ENCODE data around the gene DDX41. TPM values are rescaled to one million over a fixed set of nuclear protein-coding genes. Genes with fewer than 3 reads are reported as not detected.

Gene DDX41
- total and polyA plus RNA-seq, 3 experiments from 2014 or later: 61.7 to 164 (median 160) TPM

- H3K27me3 ChIP-seq (ENCODE audit: insufficient read depth, low read length, poor library complexity, severe bottlenecking): no peaks in the 10 kb centered on the region
- Mint-ChIP-seq H3K27me3 (no peaks in the 10 kb centered on the region), H3K4me1 (peaks cover 3 to 4% (median 4%) of the 10 kb centered on the region in 3 donors), H3K36me3 (peaks cover 0 to 20% (median 6%) of the 10 kb centered on the region in 3 donors), H3K27ac (no peak overlapping the region), H3K4me3 (no peak overlapping the region), H3K9me3 (no peaks in the 10 kb centered on the region)
- H3K9me3 ChIP-seq (ENCODE audit: low read length): no peaks in the 10 kb centered on the region
- H3K4me1 ChIP-seq (ENCODE audit: insufficient read depth, low read length): no peaks in the 10 kb centered on the region
- ChIA-PET CTCF (no interaction called here), POLR2A (no interaction called here)
- H3K4me3 ChIP-seq (ENCODE audit: low read length): no peak overlapping the region
- no peak overlapping the region for H3K27ac ChIP-seq (ENCODE audit: low read depth, low read length)
- no peak for DNase-seq
- H3K36me3 ChIP-seq (ENCODE audit: insufficient read depth, low read length): peaks cover 21% of the 10 kb centered on the region
Measured at GRCh38 chr5:177526791-177527190, 10.0 kb upstream of the DDX41 start.

- DNase-seq: peak in 1 of 5 donors; percentile 15
- Mint-ChIP-seq H3K36me3 (peaks cover 0 to 22% (median 5%) of the 10 kb centered on the region in 3 donors), H3K27me3 (no peaks in the 10 kb centered on the region), H3K9me3 (no peaks in the 10 kb centered on the region), H3K4me3 (no peak overlapping the region), H3K27ac (no peak overlapping the region), H3K4me1 (peaks cover 9 to 10% (median 10%) of the 10 kb centered on the region in 3 donors)
- ChIA-PET CTCF (interaction anchor here (1.5 kb wide), 1 partner anchor 20 kb away, joined by 3 read pairs; no protein-coding TSS in a partner anchor), POLR2A (no interaction called here)
- H3K4me3 ChIP-seq (ENCODE audit: low read length): no peak overlapping the region
- H3K27ac ChIP-seq (ENCODE audit: low read depth, low read length): no peak overlapping the region
- H3K27me3 ChIP-seq (ENCODE audit: insufficient read depth, low read length, poor library complexity, severe bottlenecking): no peaks in the 10 kb centered on the region
- no peaks in the 10 kb centered on the region for H3K9me3 ChIP-seq (ENCODE audit: low read length)
- H3K36me3 ChIP-seq (ENCODE audit: insufficient read depth, low read length): peaks cover 22% of the 10 kb centered on the region
- peaks cover 5% of the 10 kb centered on the region for H3K4me1 ChIP-seq (ENCODE audit: insufficient read depth, low read length)
Measured at GRCh38 chr5:177526191-177526590, 9.4 kb upstream of the DDX41 start.

- no peak overlapping the region for H3K27ac ChIP-seq (ENCODE audit: low read depth, low read length)
- no peak overlapping the region for H3K4me3 ChIP-seq (ENCODE audit: low read length)
- no peaks in the 10 kb centered on the region for H3K9me3 ChIP-seq (ENCODE audit: low read length)
- DNase-seq: peak in 1 of 5 donors; percentile 17
- Mint-ChIP-seq H3K27me3 (peaks cover 0 to 2% of the 10 kb centered on the region in 2 donors), H3K9me3 (no peaks in the 10 kb centered on the region), H3K27ac (peak overlapping the region in 3 of 8 donors; percentile 26 to 56 (median 47)), H3K36me3 (peaks cover 0 to 31% (median under 1%) of the 10 kb centered on the region in 3 donors), H3K4me3 (no peak overlapping the region), H3K4me1 (peaks cover 15 to 21% (median 18%) of the 10 kb centered on the region in 3 donors)
- peaks cover 7% of the 10 kb centered on the region for H3K4me1 ChIP-seq (ENCODE audit: insufficient read depth, low read length)
- ChIA-PET CTCF (interaction anchor here (0.5 to 1.5 kb wide), 3 partner anchors 21 to 40 kb away, joined by 3 read pairs; no protein-coding TSS in a partner anchor), POLR2A (interaction anchor here (1.5 kb wide), 1 partner anchor 9 kb away, joined by 3 read pairs; no protein-coding TSS in a partner anchor)
- H3K36me3 ChIP-seq (ENCODE audit: insufficient read depth, low read length): peaks cover 17% of the 10 kb centered on the region
- no peaks in the 10 kb centered on the region for H3K27me3 ChIP-seq (ENCODE audit: insufficient read depth, low read length, poor library complexity, severe bottlenecking)
Measured at GRCh38 chr5:177524941-177525655, 8.3 kb upstream of the DDX41 start.

- no peak overlapping the region for H3K4me3 Mint-ChIP-seq
- POLR2A ChIA-PET: interaction anchor here (1.5 kb wide), 1 partner anchor 9 kb away, joined by 3 read pairs; no protein-coding TSS in a partner anchor
- DNase-seq: no peak
- Histone ChIP-seq H3K27ac (ENCODE audit: low read depth, low read length) (no peak overlapping the region), H3K36me3 (ENCODE audit: insufficient read depth, low read length) (peaks cover 17% of the 10 kb centered on the region), H3K4me3 (ENCODE audit: low read length) (no peak overlapping the region), H3K9me3 (ENCODE audit: low read length) (no peaks in the 10 kb centered on the region), H3K27me3 (ENCODE audit: insufficient read depth, low read length, poor library complexity, severe bottlenecking) (no peaks in the 10 kb centered on the region), H3K4me1 (ENCODE audit: insufficient read depth, low read length) (peaks cover 10% of the 10 kb centered on the region)
- peaks cover 0 to 36% (median 0%) of the 10 kb centered on the region in 3 donors for H3K36me3 Mint-ChIP-seq
- peaks cover 0 to 2% of the 10 kb centered on the region in 2 donors for H3K27me3 Mint-ChIP-seq
- CTCF ChIA-PET: interaction anchor here (0.6 to 1.6 kb wide), 3 partner anchors 22 to 38 kb away, joined by 3 read pairs; no protein-coding TSS in a partner anchor
- no peak overlapping the region for H3K27ac Mint-ChIP-seq
- peaks cover 20 to 27% (median 23%) of the 10 kb centered on the region in 3 donors for H3K4me1 Mint-ChIP-seq
- H3K9me3 Mint-ChIP-seq: no peaks in the 10 kb centered on the region
Measured at GRCh38 chr5:177524539-177524900, 7.8 kb upstream of the DDX41 start.

- ChIA-PET POLR2A (interaction anchor here (1.5 kb wide), 1 partner anchor 8 kb away, joined by 3 read pairs; no protein-coding TSS in a partner anchor), CTCF (interaction anchor here (1.6 kb wide), 1 partner anchor 23 kb away, joined by 3 read pairs; no protein-coding TSS in a partner anchor)
- Mint-ChIP-seq H3K27me3 (peaks cover 0 to 2% of the 10 kb centered on the region in 2 donors), H3K4me1 (peaks cover 22 to 33% (median 29%) of the 10 kb centered on the region in 3 donors), H3K9me3 (no peaks in the 10 kb centered on the region), H3K27ac (peak overlapping the region in 1 of 8 donors; percentile 47), H3K36me3 (peaks cover 0 to 37% (median 0%) of the 10 kb centered on the region in 3 donors), H3K4me3 (no peak overlapping the region)
- peak in 1 of 5 donors; percentile 41 for DNase-seq
- H3K4me1 ChIP-seq (ENCODE audit: insufficient read depth, low read length): peaks cover 16% of the 10 kb centered on the region
- no peak overlapping the region for H3K27ac ChIP-seq (ENCODE audit: low read depth, low read length)
- no peaks in the 10 kb centered on the region for H3K27me3 ChIP-seq (ENCODE audit: insufficient read depth, low read length, poor library complexity, severe bottlenecking)
- peaks cover 17% of the 10 kb centered on the region for H3K36me3 ChIP-seq (ENCODE audit: insufficient read depth, low read length)
- no peaks in the 10 kb centered on the region for H3K9me3 ChIP-seq (ENCODE audit: low read length)
- no peak overlapping the region for H3K4me3 ChIP-seq (ENCODE audit: low read length)
Measured at GRCh38 chr5:177523711-177524538, 7.2 kb upstream of the DDX41 start.

- Histone ChIP-seq H3K27me3 (ENCODE audit: insufficient read depth, low read length, poor library complexity, severe bottlenecking) (no peaks in the 10 kb centered on the region), H3K36me3 (ENCODE audit: insufficient read depth, low read length) (peaks cover 11% of the 10 kb centered on the region), H3K4me1 (ENCODE audit: insufficient read depth, low read length) (peaks cover 22% of the 10 kb centered on the region), H3K9me3 (ENCODE audit: low read length) (no peaks in the 10 kb centered on the region), H3K27ac (ENCODE audit: low read depth, low read length) (no peak overlapping the region), H3K4me3 (ENCODE audit: low read length) (no peak overlapping the region)
- DNase-seq: no peak
- CTCF ChIA-PET: interaction anchor here (1.6 kb wide), 1 partner anchor 20 kb away, joined by 7 read pairs; no protein-coding TSS in a partner anchor
- POLR2A ChIA-PET: no interaction called here
- peaks cover 33 to 49% (median 46%) of the 10 kb centered on the region in 3 donors for H3K4me1 Mint-ChIP-seq
- peak overlapping the region in 3 of 7 donors; percentile 12 to 60 (median 32) for H3K4me3 Mint-ChIP-seq
- H3K36me3 Mint-ChIP-seq: peaks cover 0 to 45% (median 2%) of the 10 kb centered on the region in 3 donors
- H3K27ac Mint-ChIP-seq: peak overlapping the region; percentile 12 to 81 (median 59)
- H3K9me3 Mint-ChIP-seq: no peaks in the 10 kb centered on the region
- peaks cover 0 to 2% of the 10 kb centered on the region in 2 donors for H3K27me3 Mint-ChIP-seq
Measured at GRCh38 chr5:177520916-177521513, 4.3 kb upstream of the DDX41 start.

GRCh38 chr5:177520271-177520670 is 3.5 kb upstream of the DDX41 start:
- ChIA-PET POLR2A (no interaction called here), CTCF (no interaction called here)
- H3K27me3 Mint-ChIP-seq: peaks cover 0 to 2% of the 10 kb centered on the region in 2 donors

More at GRCh38 chr5:177520271-177520670, 3.5 kb upstream of the DDX41 start:
- Histone ChIP-seq H3K4me1 (ENCODE audit: insufficient read depth, low read length) (peaks cover 29% of the 10 kb centered on the region), H3K9me3 (ENCODE audit: low read length) (no peaks in the 10 kb centered on the region), H3K27me3 (ENCODE audit: insufficient read depth, low read length, poor library complexity, severe bottlenecking) (no peaks in the 10 kb centered on the region), H3K4me3 (ENCODE audit: low read length) (no peak overlapping the region), H3K36me3 (ENCODE audit: insufficient read depth, low read length) (peaks cover 11% of the 10 kb centered on the region), H3K27ac (ENCODE audit: low read depth, low read length) (no peak overlapping the region)
- Mint-ChIP-seq H3K4me3 (peak overlapping the region in 3 of 7 donors; percentile 5 to 33 (median 10)), H3K9me3 (no peaks in the 10 kb centered on the region), H3K36me3 (peaks cover 1 to 52% (median 5%) of the 10 kb centered on the region in 3 donors), H3K27ac (peak overlapping the region in 7 of 8 donors; percentile 15 to 77 (median 56)), H3K4me1 (peaks cover 40 to 56% (median 53%) of the 10 kb centered on the region in 3 donors)
- no peak for DNase-seq

Data from CD8-positive, alpha-beta memory T cell (primary cell).